K562 (cell line): Measurements from ENCODE around the gene MCM3. TPM values are rescaled to one million over a fixed set of nuclear protein-coding genes. Genes with fewer than 3 reads are reported as not detected.

Source experiments
- ATAC-seq: fragments of 200-7000 bp; cut with Tn5 transposase; 3 replicates; pipeline ENCODE4 v1.9.1; 2020; ENCODE audit warnings: moderate library complexity
- BruUV-seq: library from RNA; stranded (reverse); fragments of 400-500 nt; replicated peaks from 2 replicates; lab custom pipeline; 2021; lab: Mats Ljungman, UMichigan
- CTCF ChIA-PET: fragments of 300-600 bp; formaldehyde crosslinking; extraction: SDS; loops from one replicate; lab custom pipeline; 2021; ENCODE audit warnings: low intra/inter-chr PET ratio; lab: Yijun Ruan, JAX
- POLR2A ChIA-PET: fragments of 300-600, 350-650 bp; sonication (Branson Sonifier 250); formaldehyde crosslinking; extraction: SDS; loops from one replicate; lab custom pipeline; 2021; ENCODE audit warnings: antibody characterized with exemption, inconsistent platforms; lab: Yijun Ruan, JAX
- DNase-seq, 4 experiments: peaks; one replicate each; pipeline versions ENCODE4 v3.0.0 to v3.0.0-alpha.2; 2011 to 2018; ENCODE audit warnings: low spot score in 3 of 4, mixed read lengths in 3 of 4; ENCODE audit errors: extremely low read depth in 1 of 4
- FAIRE-seq: peaks from 2 replicates; lab custom pipeline; 2011; peaks lifted over from hg19 to GRCh38; lab: Jason Lieb, UNC
- H2AFZ ChIP-seq: 2 replicates; pipeline ENCODE4 v1.6.0; 2011; ENCODE audit warnings: low read depth, low read length, control low read depth, inconsistent platforms
- H3K27ac ChIP-seq: fragments of 200-600 bp; 3 replicates; pipeline ENCODE4 v1.8.0; 2011; ENCODE audit warnings: low read depth, mild to moderate bottlenecking, control low read depth, inconsistent platforms, low read length, moderate library complexity, mixed read lengths; ENCODE audit errors: extremely low read depth
- H3K27me3 ChIP-seq, 2 experiments: fragments of 300-600 bp in 1 of 2; 2 replicates in 1 of 2; 3 replicates in 1 of 2; pipeline versions ENCODE4 v1.6.0 to v1.8.0; 2011; ENCODE audit warnings: inconsistent platforms in 2 of 2, low read length in 2 of 2, mild to moderate bottlenecking in 1 of 2, mixed read lengths in 1 of 2, moderate library complexity in 1 of 2; ENCODE audit not compliant: control insufficient read depth in 2 of 2, insufficient read depth in 2 of 2
- H3K36me3 ChIP-seq: fragments of 300-600 bp; 3 replicates; pipeline ENCODE4 v1.8.0; 2011; ENCODE audit warnings: mild to moderate bottlenecking, low read length, inconsistent platforms; ENCODE audit not compliant: control insufficient read depth, insufficient read depth
- H3K4me1 ChIP-seq, 2 experiments: fragments of 200-600 bp in 1 of 2; replicated peaks in 1 of 2; 2 replicates in 1 of 2; 3 replicates in 1 of 2; pipeline versions ENCODE4 v1.5.1 to v1.8.0; 2011; ENCODE audit warnings: inconsistent platforms in 2 of 2, low read length in 2 of 2, mild to moderate bottlenecking in 1 of 2, mixed read lengths in 1 of 2, moderate library complexity in 1 of 2; ENCODE audit not compliant: control insufficient read depth in 2 of 2, insufficient read depth in 2 of 2
- H3K4me2 ChIP-seq: 2 replicates; pipeline ENCODE4 v1.6.1; 2011; ENCODE audit warnings: low read length, control low read depth, inconsistent platforms, mixed read lengths; ENCODE audit not compliant: insufficient read depth
- H3K4me3 ChIP-seq: fragments of 200-600 bp; sonication (generic), shearing (Covaris generic); 2 replicates; pipeline ENCODE4 v1.5.1; 2016; ENCODE audit warnings: control low read depth, inconsistent platforms
- H3K79me2 ChIP-seq: fragments of 200-600 bp; 3 replicates; pipeline ENCODE4 v1.8.0; 2011; ENCODE audit warnings: low read length, inconsistent platforms; ENCODE audit not compliant: control insufficient read depth, insufficient read depth
- H3K9ac ChIP-seq, 2 experiments: 2 replicates each; pipeline versions ENCODE4 v1.6.0 to v1.6.1; 2011; ENCODE audit warnings: low read depth in 2 of 2, low read length in 2 of 2, control low read depth in 1 of 2, inconsistent platforms in 1 of 2, mild to moderate bottlenecking in 1 of 2, mixed read lengths in 1 of 2; ENCODE audit not compliant: insufficient read depth in 1 of 2
- H3K9me1 ChIP-seq: one replicate; pipeline ENCODE4 v1.6.0; 2011; ENCODE audit warnings: inconsistent platforms, mild to moderate bottlenecking, low read length, moderate library complexity; ENCODE audit not compliant: control insufficient read depth, insufficient read depth
- H3K9me3 ChIP-seq: replicated peaks from 2 replicates; pipeline ENCODE4 v1.5.1; 2011; ENCODE audit warnings: low read depth, low read length, inconsistent platforms; ENCODE audit not compliant: control insufficient read depth, insufficient read depth
- H4K20me1 ChIP-seq: replicated peaks from 2 replicates; pipeline ENCODE4 v1.6.1; 2011; ENCODE audit warnings: low read length, inconsistent platforms, mixed read lengths; ENCODE audit not compliant: control insufficient read depth, insufficient read depth
- C11orf30 ChIP-seq: fragments of 450-650 bp; IDR thresholded peaks from 2 replicates; pipeline ENCODE4 v1.6.1; 2016; ENCODE audit warnings: low read depth, mild to moderate bottlenecking
- SPI1 ChIP-seq: IDR thresholded peaks from 2 replicates; pipeline ENCODE4 v1.6.1; 2011; ENCODE audit warnings: low read depth, low read length, control low read depth, borderline replicate concordance
- ZNF444 ChIP-seq: fragments of 250-450 bp; sonication (Bioruptor Pico); IDR thresholded peaks from 2 replicates; pipeline ENCODE4 v1.4.0; 2020; ENCODE audit warnings: mild to moderate bottlenecking, moderate library complexity
- WGBS: fragments of 100-300 bp; shearing (Covaris generic); methylation state at CpG from one replicate; pipeline ENCODE4 v1.1.6; 2016; ENCODE audit warnings: low coverage, mixed read lengths; ENCODE audit not compliant: insufficient coverage; ENCODE audit errors: missing lambda C conversion rate; 5-methylcytosine and 5-hydroxymethylcytosine counted together
- in situ Hi-C: fragments of 300-500 bp; cut with MboI; formaldehyde crosslinking; loops from 4 replicates; pipeline ENCODE4 v1.15.0; 2018; ENCODE audit warnings: inconsistent platforms, mixed read lengths
- intact Hi-C: fragments of 100-400 bp; cut with micrococcal nuclease; formaldehyde crosslinking; loops from 2 replicates; pipeline ENCODE4 v1.14.2; 2022
- polyA plus RNA-seq, 8 experiments: library from polyadenylated mRNA; depleted of rRNA in 4 of 8; stranded (reverse) in 5 of 8; unstranded in 3 of 8; fragments of >200 nt; fragmentation: Nextera tagmentation in 2 of 8; fragmentation: Illumina TruSeq in 1 of 8; extraction: Ambion mirVana in 2 of 8; extraction: Trizol in 1 of 8; gene quantifications; 2 replicates each; pipeline versions ENCODE4 v1.2.1 to v1.2.3, GENCODE V29; 2011 to 2014; ENCODE audit warnings: inconsistent platforms in 1 of 8, missing spikeins in 1 of 8
- total RNA-seq, 7 experiments: library from RNA; depleted of rRNA in 6 of 7; stranded (reverse); fragments of >200 nt in 6 of 7; fragmentation: Illumina TruSeq in 2 of 7; extraction: Trizol in 2 of 7; gene quantifications; 2 replicates each; pipeline versions ENCODE4 v1.2.1 to v1.2.3, GENCODE V29; 2011 to 2021; ENCODE audit warnings: low replicate concordance in 1 of 7
- TF ChIP-seq, protein P1 (sequence below): IDR thresholded peaks from 2 replicates; pipeline ENCODE4 v1.6.1; 2012; ENCODE audit warnings: low read depth, low read length, improper control_type of control experiment, borderline replicate concordance

The MCM3 gene
- total and polyA plus RNA-seq, 9 of the 15 experiments (the other 6 are each of a cell fraction or from before 2014, with no cell fraction given), result 76.1 to 270 (median 250) TPM

- no peak for DNase-seq
- Histone ChIP-seq H3K27ac (no peak overlapping the region), H3K36me3 (no peaks in the 10 kb centered on the region), H3K9me3 (no peaks in the 10 kb centered on the region), H3K4me3 (no peak overlapping the region), H3K79me2 (no peaks in the 10 kb centered on the region), H3K4me1 (peaks cover 0 to 2% of the 10 kb centered on the region in 2 experiments; a peak in 1 of 5 replicates), H3K27me3 (no peaks in the 10 kb centered on the region), H2AFZ (peak overlapping the region; percentile 40; the same call in 1 of the 2 replicates), H3K9ac (no peak overlapping the region)
- WGBS, result 33% methylated on average over 2 of the region's 2 CpGs
- intact Hi-C loops (no loop called here), in situ Hi-C loops (no loop called here)
- no peak for ATAC-seq
- BruUV-seq, result no TSS peak
- ChIA-PET POLR2A (interaction anchor here (0.7 to 1.2 kb wide), 3 partner anchors 10 to 87 kb away, joined by 3 to 4 read pairs (median 3); no protein-coding TSS in a partner anchor), CTCF (no interaction called here)
- TF ChIP-seq C11orf30, result peak; percentile 37; the same call in 1 of the 2 replicates
- TF ChIP-seq, protein P1, sequence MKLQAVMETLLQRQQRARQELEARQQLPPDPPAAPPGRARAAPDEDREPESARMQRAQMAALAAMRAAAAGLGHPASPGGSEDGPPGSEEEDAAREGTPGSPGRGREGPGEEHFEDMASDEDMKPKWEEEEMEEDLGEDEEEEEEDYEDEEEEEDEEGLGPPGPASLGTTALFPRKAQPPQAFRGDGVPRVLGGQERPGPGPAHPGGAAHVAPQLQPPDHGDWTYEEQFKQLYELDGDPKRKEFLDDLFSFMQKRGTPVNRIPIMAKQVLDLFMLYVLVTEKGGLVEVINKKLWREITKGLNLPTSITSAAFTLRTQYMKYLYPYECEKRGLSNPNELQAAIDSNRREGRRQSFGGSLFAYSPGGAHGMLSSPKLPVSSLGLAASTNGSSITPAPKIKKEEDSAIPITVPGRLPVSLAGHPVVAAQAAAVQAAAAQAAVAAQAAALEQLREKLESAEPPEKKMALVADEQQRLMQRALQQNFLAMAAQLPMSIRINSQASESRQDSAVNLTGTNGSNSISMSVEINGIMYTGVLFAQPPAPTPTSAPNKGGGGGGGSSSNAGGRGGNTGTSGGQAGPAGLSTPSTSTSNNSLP, result no peak
- TF ChIP-seq, all 486 proteins: peak for 1
- H3K9me1 ChIP-seq, result no peaks in the 10 kb centered on the region
- no peaks in the 10 kb centered on the region for H4K20me1 ChIP-seq
- FAIRE-seq, result no peak
- no peak overlapping the region for H3K4me2 ChIP-seq
Observed at GRCh38 chr6:52312461-52312860, 27.9 kb upstream of the MCM3 start.

DNA sequence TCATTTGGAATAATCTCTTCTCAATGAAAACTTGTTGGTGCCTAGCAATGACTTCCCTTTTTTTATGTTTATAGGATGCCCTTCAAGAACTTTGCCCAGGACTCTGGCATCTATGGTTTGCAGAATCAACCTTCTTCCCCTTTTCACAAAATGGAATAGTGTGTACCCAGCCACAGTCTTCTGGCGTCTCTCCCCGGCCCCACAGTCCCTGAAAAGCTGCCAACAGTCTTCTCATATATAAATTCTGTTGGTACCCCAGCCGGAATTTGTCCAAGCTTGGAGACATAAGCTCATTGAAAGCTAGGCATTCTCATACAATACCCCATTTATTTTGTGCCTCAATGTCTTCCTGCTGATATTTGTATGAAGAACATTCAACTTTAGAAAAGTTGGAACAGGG lies 26.4 kb upstream of the MCM3 start:
- FAIRE-seq (no peak), ATAC-seq (no peak)
- no peak overlapping the region for H3K4me3 ChIP-seq
- no peak overlapping the region for H3K9ac ChIP-seq
- POLR2A ChIA-PET, result no interaction called here
- intact Hi-C loops, result no loop called here
- no peak for TF ChIP-seq ZNF444
- peak; percentile 54; the same call in 1 of the 2 replicates for TF ChIP-seq SPI1
- TF ChIP-seq, all 486 proteins: peak for 1
- no peaks in the 10 kb centered on the region for H3K9me3 ChIP-seq
- H3K79me2 ChIP-seq, result no peaks in the 10 kb centered on the region
- H3K4me2 ChIP-seq, result no peak overlapping the region
- H3K36me3 ChIP-seq, result no peaks in the 10 kb centered on the region
- no peaks in the 10 kb centered on the region for H3K27me3 ChIP-seq
- H2AFZ ChIP-seq, result no peak overlapping the region
- 56% methylated on average over 3 of the region's 3 CpGs for WGBS
- DNase-seq, result no peak
- H3K9me1 ChIP-seq, result no peaks in the 10 kb centered on the region
- H3K4me1 ChIP-seq, result peaks cover 2 to 13% of the 10 kb centered on the region in 2 experiments; a peak in 3 of 5 replicates
- CTCF ChIA-PET, result no interaction called here
- in situ Hi-C loops, result no loop called here
- BruUV-seq, result no TSS peak
- H3K27ac ChIP-seq, result no peak overlapping the region
- H4K20me1 ChIP-seq, result no peaks in the 10 kb centered on the region
